K562 (cell line): ENCODE data around the gene PTH2. TPM values are rescaled to one million over a fixed set of nuclear protein-coding genes. Genes with fewer than 3 reads are reported as not detected.

Experiments used
- ATAC-seq: fragments of 200-7000 bp; cut with Tn5 transposase; 3 replicates; pipeline ENCODE4 v1.9.1; 2020; ENCODE audit warnings: moderate library complexity
- BruUV-seq: library from RNA; stranded (reverse); fragments of 400-500 nt; replicated peaks from 2 replicates; lab custom pipeline; 2021; lab: Mats Ljungman, UMichigan
- CTCF ChIA-PET: fragments of 300-600 bp; formaldehyde crosslinking; extraction: SDS; loops from one replicate; lab custom pipeline; 2021; ENCODE audit warnings: low intra/inter-chr PET ratio; lab: Yijun Ruan, JAX
- POLR2A ChIA-PET: fragments of 300-600, 350-650 bp; sonication (Branson Sonifier 250); formaldehyde crosslinking; extraction: SDS; loops from one replicate; lab custom pipeline; 2021; ENCODE audit warnings: antibody characterized with exemption, inconsistent platforms; lab: Yijun Ruan, JAX
- DNase-seq, 4 experiments: peaks; one replicate each; pipeline versions ENCODE4 v3.0.0 to v3.0.0-alpha.2; 2011 to 2018; ENCODE audit warnings: low spot score in 3 of 4, mixed read lengths in 3 of 4; ENCODE audit errors: extremely low read depth in 1 of 4
- FAIRE-seq: peaks from 2 replicates; lab custom pipeline; 2011; peaks lifted over from hg19 to GRCh38; lab: Jason Lieb, UNC
- H2AFZ ChIP-seq: 2 replicates; pipeline ENCODE4 v1.6.0; 2011; ENCODE audit warnings: low read depth, low read length, control low read depth, inconsistent platforms
- H3K27ac ChIP-seq: fragments of 200-600 bp; 3 replicates; pipeline ENCODE4 v1.8.0; 2011; ENCODE audit warnings: low read depth, mild to moderate bottlenecking, control low read depth, inconsistent platforms, low read length, moderate library complexity, mixed read lengths; ENCODE audit errors: extremely low read depth
- H3K27me3 ChIP-seq, 2 experiments: fragments of 300-600 bp in 1 of 2; 2 replicates in 1 of 2; 3 replicates in 1 of 2; pipeline versions ENCODE4 v1.6.0 to v1.8.0; 2011; ENCODE audit warnings: inconsistent platforms in 2 of 2, low read length in 2 of 2, mild to moderate bottlenecking in 1 of 2, mixed read lengths in 1 of 2, moderate library complexity in 1 of 2; ENCODE audit not compliant: control insufficient read depth in 2 of 2, insufficient read depth in 2 of 2
- H3K36me3 ChIP-seq: fragments of 300-600 bp; 3 replicates; pipeline ENCODE4 v1.8.0; 2011; ENCODE audit warnings: mild to moderate bottlenecking, low read length, inconsistent platforms; ENCODE audit not compliant: control insufficient read depth, insufficient read depth
- H3K4me1 ChIP-seq, 2 experiments: fragments of 200-600 bp in 1 of 2; replicated peaks in 1 of 2; 2 replicates in 1 of 2; 3 replicates in 1 of 2; pipeline versions ENCODE4 v1.5.1 to v1.8.0; 2011; ENCODE audit warnings: inconsistent platforms in 2 of 2, low read length in 2 of 2, mild to moderate bottlenecking in 1 of 2, mixed read lengths in 1 of 2, moderate library complexity in 1 of 2; ENCODE audit not compliant: control insufficient read depth in 2 of 2, insufficient read depth in 2 of 2
- H3K4me2 ChIP-seq: 2 replicates; pipeline ENCODE4 v1.6.1; 2011; ENCODE audit warnings: low read length, control low read depth, inconsistent platforms, mixed read lengths; ENCODE audit not compliant: insufficient read depth
- H3K4me3 ChIP-seq: fragments of 200-600 bp; sonication (generic), shearing (Covaris generic); 2 replicates; pipeline ENCODE4 v1.5.1; 2016; ENCODE audit warnings: control low read depth, inconsistent platforms
- H3K79me2 ChIP-seq: fragments of 200-600 bp; 3 replicates; pipeline ENCODE4 v1.8.0; 2011; ENCODE audit warnings: low read length, inconsistent platforms; ENCODE audit not compliant: control insufficient read depth, insufficient read depth
- H3K9ac ChIP-seq, 2 experiments: 2 replicates each; pipeline versions ENCODE4 v1.6.0 to v1.6.1; 2011; ENCODE audit warnings: low read depth in 2 of 2, low read length in 2 of 2, control low read depth in 1 of 2, inconsistent platforms in 1 of 2, mild to moderate bottlenecking in 1 of 2, mixed read lengths in 1 of 2; ENCODE audit not compliant: insufficient read depth in 1 of 2
- H3K9me1 ChIP-seq: one replicate; pipeline ENCODE4 v1.6.0; 2011; ENCODE audit warnings: inconsistent platforms, mild to moderate bottlenecking, low read length, moderate library complexity; ENCODE audit not compliant: control insufficient read depth, insufficient read depth
- H3K9me3 ChIP-seq: replicated peaks from 2 replicates; pipeline ENCODE4 v1.5.1; 2011; ENCODE audit warnings: low read depth, low read length, inconsistent platforms; ENCODE audit not compliant: control insufficient read depth, insufficient read depth
- H4K20me1 ChIP-seq: replicated peaks from 2 replicates; pipeline ENCODE4 v1.6.1; 2011; ENCODE audit warnings: low read length, inconsistent platforms, mixed read lengths; ENCODE audit not compliant: control insufficient read depth, insufficient read depth
- BMI1 ChIP-seq: fragments of 150-350 bp; IDR thresholded peaks from 2 replicates; pipeline ENCODE4 v1.6.1; 2014; ENCODE audit warnings: low read length
- CEBPG ChIP-seq, 3 experiments: fragments of 200-800 bp in 1 of 3; sonication (Bioruptor generic) in 1 of 3; sonication (generic) in 1 of 3; formaldehyde crosslinking in 1 of 3; IDR thresholded peaks in 2 of 3; conservative IDR thresholded peaks in 1 of 3; 2 replicates each; pipeline versions ENCODE4 v1.6.1 to v1.8.0; 2016 to 2022; ENCODE audit warnings: missing compliant biosample characterization in 2 of 3, missing genetic modification characterization in 2 of 3, mild to moderate bottlenecking in 1 of 3, missing genetic modification reagents in 1 of 3
- CHD1 ChIP-seq: fragments of 200-600 bp; sonication (generic); IDR thresholded peaks from one replicate; pipeline ENCODE4 v1.6.1; 2012; ENCODE audit warnings: mild to moderate bottlenecking, moderate library complexity, low read length, inconsistent platforms
- CLOCK ChIP-seq: fragments of 250-450 bp; sonication (Bioruptor Pico); IDR thresholded peaks from 2 replicates; pipeline ENCODE4 v1.4.0; 2020; ENCODE audit warnings: mild to moderate bottlenecking, moderate library complexity, borderline replicate concordance
- KLF13 ChIP-seq: fragments of 450-650 bp; IDR thresholded peaks from 2 replicates; pipeline ENCODE4 v1.6.1; 2016; ENCODE audit warnings: missing genetic modification characterization, low read depth, mild to moderate bottlenecking, missing compliant biosample characterization, moderate library complexity, borderline replicate concordance
- LEF1 ChIP-seq: fragments of 450-650 bp; IDR thresholded peaks from 2 replicates; pipeline ENCODE4 v1.6.1; 2016; ENCODE audit warnings: mild to moderate bottlenecking
- PTTG1 ChIP-seq: fragments of 450-650 bp; IDR thresholded peaks from 2 replicates; pipeline ENCODE4 v1.6.1; 2016; ENCODE audit warnings: low read depth, mild to moderate bottlenecking, missing genetic modification characterization, missing compliant biosample characterization
- ZBTB40 ChIP-seq, 2 experiments: fragments of 450-650 bp in 1 of 2; sonication (generic) in 1 of 2; formaldehyde crosslinking in 1 of 2; IDR thresholded peaks; 2 replicates each; pipeline versions ENCODE4 v1.7.1 to v1.9.0; 2016 to 2022; ENCODE audit warnings: inconsistent platforms in 1 of 2, mild to moderate bottlenecking in 1 of 2, missing genetic modification reagents in 1 of 2
- WGBS: fragments of 100-300 bp; shearing (Covaris generic); methylation state at CpG from one replicate; pipeline ENCODE4 v1.1.6; 2016; ENCODE audit warnings: low coverage, mixed read lengths; ENCODE audit not compliant: insufficient coverage; ENCODE audit errors: missing lambda C conversion rate; 5-methylcytosine and 5-hydroxymethylcytosine counted together
- in situ Hi-C: fragments of 300-500 bp; cut with MboI; formaldehyde crosslinking; loops from 4 replicates; pipeline ENCODE4 v1.15.0; 2018; ENCODE audit warnings: inconsistent platforms, mixed read lengths
- intact Hi-C: fragments of 100-400 bp; cut with micrococcal nuclease; formaldehyde crosslinking; loops from 2 replicates; pipeline ENCODE4 v1.14.2; 2022
- polyA plus RNA-seq, 8 experiments: library from polyadenylated mRNA; depleted of rRNA in 4 of 8; stranded (reverse) in 5 of 8; unstranded in 3 of 8; fragments of >200 nt; fragmentation: Nextera tagmentation in 2 of 8; fragmentation: Illumina TruSeq in 1 of 8; extraction: Ambion mirVana in 2 of 8; extraction: Trizol in 1 of 8; gene quantifications; 2 replicates each; pipeline versions ENCODE4 v1.2.1 to v1.2.3, GENCODE V29; 2011 to 2014; ENCODE audit warnings: inconsistent platforms in 1 of 8, missing spikeins in 1 of 8
- total RNA-seq, 7 experiments: library from RNA; depleted of rRNA in 6 of 7; stranded (reverse); fragments of >200 nt in 6 of 7; fragmentation: Illumina TruSeq in 2 of 7; extraction: Trizol in 2 of 7; gene quantifications; 2 replicates each; pipeline versions ENCODE4 v1.2.1 to v1.2.3, GENCODE V29; 2011 to 2021; ENCODE audit warnings: low replicate concordance in 1 of 7

PTH2 gene
- total and polyA plus RNA-seq, 9 of the 15 experiments (the other 6 are each of a cell fraction or from before 2014, with no cell fraction given): 1.3 TPM; not detected in 8

- Histone ChIP-seq H2AFZ (peak overlapping the region; percentile 99), H3K4me3 (peak overlapping the region; percentile 84), H3K9me1 (no peaks in the 10 kb centered on the region), H3K36me3 (peaks cover 16% of the 10 kb centered on the region; the same call in 1 of the 3 replicates), H3K27me3 (peaks cover 7 to 19% of the 10 kb centered on the region in 2 experiments; a peak in 4 of 5 replicates), H3K4me1 (peaks cover 26 to 52% of the 10 kb centered on the region in 2 experiments), H3K9ac (peak overlapping the region; percentile 67 to 89), H3K79me2 (0 out of 3 replicates have a peak, but pooled peaks cover under 1% of the 10 kb centered on the region), H3K27ac (peak overlapping the region; percentile 78), H3K9me3 (no peaks in the 10 kb centered on the region), H3K4me2 (peak overlapping the region; percentile 89), H4K20me1 (no peaks in the 10 kb centered on the region; the same call in 1 of the 2 replicates)
- in situ Hi-C loops (no loop called here), intact Hi-C loops (loop anchor here (1.0 to 10.0 kb wide), 4 partner anchors 20 to 291 kb away; partner anchors contain the start of gene PTH2)
- ChIA-PET CTCF (interaction anchor here (0.6 to 3.1 kb wide), 3 partner anchors 50 to 215 kb away, joined by 3 to 59 read pairs (median 4); partner anchors contain the start of gene DKKL1), POLR2A (interaction anchor here (0.6 to 1.3 kb wide), 2 partner anchors 9 to 46 kb away, joined by 3 read pairs; no protein-coding TSS in a partner anchor)
- DNase-seq: peak; percentile 85 to 95 (median 89)
- peak; percentile 68 for ATAC-seq
- no peak for FAIRE-seq
- 0% methylated on average over 24 of the region's 43 CpGs for WGBS
- BruUV-seq: no TSS peak
- no peak for TF ChIP-seq BMI1
- TF ChIP-seq LEF1: no peak
- TF ChIP-seq CHD1: no peak
- TF ChIP-seq CEBPG (CRISPR knock-in tag; IDR thresholded peaks at IDR 0.05): no peak
- no peak for TF ChIP-seq CEBPG (tag; conservative IDR thresholded peaks at IDR 0.05 in 1 of 2, IDR thresholded peaks at IDR 0.05 in 1 of 2)
- TF ChIP-seq KLF13 (tag): no peak
- TF ChIP-seq ZBTB40 (IDR thresholded peaks at IDR 0.05): no peak
- no peak for TF ChIP-seq ZBTB40 (CRISPR knock-in tag; IDR thresholded peaks at IDR 0.05)
- TF ChIP-seq PTTG1 (tag): no peak
- TF ChIP-seq CLOCK (CRISPR knock-in tag): no peak
Measured at GRCh38 chr19:49442771-49443365, 19.6 kb upstream of the PTH2 start.
